Esophagus squamous epithelium (tissue), 5 donors: Measurements from ENCODE around the gene LILRA5. TPM values are rescaled to one million over a fixed set of nuclear protein-coding genes. Genes with fewer than 3 reads are reported as not detected.
"Not testable (repeated sequence)": the region's sequence is repeated elsewhere in the genome, so short reads cannot be mapped to it uniquely, and the experiment has no call there.

Experiments
- DNase-seq: peaks from one replicate; lab custom pipeline; 2025; lab: John Stamatoyannopoulos, UW
- H3K27ac ChIP-seq, 4 donors: fragments of 200-600 bp; sonication (generic); one replicate each; pipeline ENCODE4 v1.5.1; 2016 to 2019; ENCODE audit warnings: mild to moderate bottlenecking in 1 of 4
- H3K27me3 ChIP-seq, 4 donors: fragments of 200-600 bp; sonication (generic); 1 replicate in 3 of 4; 2 replicates in 1 of 4; pipeline versions ENCODE4 v1.5.1 to v1.6.0; 2017 to 2021; ENCODE audit warnings: antibody characterized with exemption in 1 of 4
- H3K36me3 ChIP-seq, 3 donors: fragments of 200-600 bp; sonication (generic); one replicate each; pipeline ENCODE4 v1.5.1; 2016 to 2019
- H3K4me1 ChIP-seq, 3 donors: fragments of 200-600 bp; sonication (generic); one replicate each; pipeline ENCODE4 v1.5.1; 2017 to 2019
- H3K4me3 ChIP-seq, 4 donors: fragments of 200-600 bp; sonication (generic); 1 replicate in 3 of 4; 2 replicates in 1 of 4; pipeline ENCODE4 v1.5.1; 2016 to 2019; ENCODE audit warnings: mild to moderate bottlenecking in 2 of 4, moderate library complexity in 1 of 4
- H3K9me3 ChIP-seq, 3 donors: fragments of 200-600 bp; sonication (generic); one replicate each; pipeline ENCODE4 v1.5.1; 2016 to 2019
- CTCF ChIP-seq, 6 experiments: fragments of 450-650 bp in 4 of 6; fragments of 200-600 bp in 2 of 6; sonication (generic) in 2 of 6; IDR thresholded peaks; one replicate each; pipeline ENCODE4 v1.5.1; 2016 to 2019; ENCODE audit warnings: antibody characterized with exemption in 6 of 6, mild to moderate bottlenecking in 4 of 6, moderate library complexity in 4 of 6
- POLR2A ChIP-seq, 4 donors: fragments of 450-650 bp; IDR thresholded peaks; one replicate each; pipeline ENCODE4 v1.6.1; 2017; ENCODE audit warnings: antibody characterized with exemption in 4 of 4, mild to moderate bottlenecking in 4 of 4, moderate library complexity in 3 of 4
- WGBS, 2 donors: methylation state at CpG; one replicate each; pipeline ENCODE4 v1.1.5; 2018; 5-methylcytosine and 5-hydroxymethylcytosine counted together
- intact Hi-C: fragments of 100-400 bp; cut with DNase I; formaldehyde crosslinking; loops from one replicate; pipeline ENCODE4 v1.15.0; 2022
- total RNA-seq, 4 donors: library from RNA; depleted of rRNA; stranded (reverse); fragments of >200 nt; gene quantifications; one replicate each; pipeline ENCODE4 v1.1.0, GENCODE V29; 2016
- donor health status: DM: yes; HTN: yes; CAD: no.

Gene LILRA5
- total RNA-seq, 4 donors from 2014 or later, result 0.38 to 1.4 (median 0.70) TPM; not detected in 1

DNA sequence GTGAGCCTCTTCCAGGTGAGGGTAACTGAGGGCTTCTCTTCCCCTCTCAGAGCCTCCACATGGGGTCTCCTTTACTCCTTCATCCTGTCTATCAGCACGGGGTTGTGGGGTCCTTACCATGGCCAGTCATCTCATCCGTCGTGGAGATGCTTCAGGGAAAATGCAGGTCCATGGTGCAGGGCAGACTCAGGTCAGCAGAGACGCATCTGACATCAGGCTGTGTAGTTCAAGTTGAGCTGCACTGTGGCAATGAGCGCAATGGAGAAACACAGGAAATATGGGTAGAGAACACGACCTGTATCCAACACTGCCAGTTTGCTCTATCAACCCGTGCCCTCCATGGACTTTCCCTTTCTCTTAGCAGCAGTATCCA is 13.9 kb downstream of the LILRA5 start:
- no peak for TF ChIP-seq POLR2A (IDR thresholded peaks at IDR 0.05)
- TF ChIP-seq CTCF (IDR thresholded peaks at IDR 0.05), result no peak
- WGBS, 2 donors, result 46 to 56% methylated on average over 2 to 7 of the region's 7 CpGs
- H3K27ac ChIP-seq, result no peak overlapping the region
- no peak for DNase-seq
- peaks cover 0 to 32% (median 0%) of the 10 kb centered on the region in 4 donors for H3K27me3 ChIP-seq
- no peaks in the 10 kb centered on the region for H3K4me1 ChIP-seq
- H3K36me3 ChIP-seq, result no peaks in the 10 kb centered on the region
- H3K9me3 ChIP-seq, result no peaks in the 10 kb centered on the region
- intact Hi-C loops, result no loop called here
- H3K4me3 ChIP-seq, result no peak overlapping the region

DNA sequence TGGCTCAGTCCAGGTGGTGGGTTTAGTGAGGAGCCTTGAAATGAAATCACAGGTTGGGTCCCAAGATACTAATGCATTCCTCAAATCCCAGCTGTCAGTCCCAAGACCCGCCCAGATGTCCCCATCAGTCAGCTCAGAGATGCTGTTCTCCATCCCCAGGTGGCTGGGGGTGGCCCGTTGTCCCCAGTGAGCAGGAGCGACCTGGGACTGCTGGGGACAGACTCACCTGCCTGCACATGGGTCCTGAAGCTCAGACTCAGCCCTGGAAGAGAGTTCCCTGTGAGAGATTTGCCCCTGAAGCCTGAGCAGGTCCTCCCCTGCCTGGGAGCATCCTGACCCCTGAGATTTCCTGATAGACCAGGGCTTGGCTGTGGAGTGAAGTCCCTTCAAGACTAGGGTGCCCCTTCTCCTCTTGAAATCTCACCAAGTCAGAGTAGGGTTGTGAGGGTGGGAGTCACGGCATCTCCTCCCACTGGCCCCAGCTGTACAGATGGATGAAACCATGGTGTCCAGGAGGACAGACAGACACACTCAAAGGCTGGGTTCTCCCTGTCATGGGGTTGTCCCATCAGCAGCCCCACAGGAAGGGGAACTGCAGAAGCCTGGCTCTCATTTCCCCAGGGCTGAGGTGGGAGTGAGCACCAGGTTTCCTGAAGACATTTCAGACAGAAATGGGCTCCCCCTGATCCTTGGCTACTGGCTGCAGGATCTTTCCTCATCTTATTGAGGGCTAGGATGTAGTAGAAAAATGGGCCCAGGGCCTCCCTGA is 14.4 kb downstream of the LILRA5 start:
- Histone ChIP-seq H3K36me3 (no peaks in the 10 kb centered on the region), H3K27me3 (peaks cover 0 to 37% (median 0%) of the 10 kb centered on the region in 4 donors), H3K4me3 (no peak overlapping the region), H3K9me3 (no peaks in the 10 kb centered on the region), H3K27ac (no peak overlapping the region), H3K4me1 (no peaks in the 10 kb centered on the region)
- 83% methylated on average over 1 of the region's 4 CpGs; no CpG with 5 or more reads in 1 of the 2 donors for WGBS, 2 donors
- DNase-seq, result no peak
- intact Hi-C loops, result no loop called here
- TF ChIP-seq POLR2A (IDR thresholded peaks at IDR 0.05) (no peak), CTCF (IDR thresholded peaks at IDR 0.05) (no peak)

- intact Hi-C loops, result no loop called here
- no peak overlapping the region for H3K27ac ChIP-seq
- 14 to 29% methylated on average over 3 to 7 of the region's 7 CpGs for WGBS, 2 donors
- no peaks in the 10 kb centered on the region for H3K36me3 ChIP-seq
- TF ChIP-seq CTCF (IDR thresholded peaks at IDR 0.05), result no peak
- TF ChIP-seq POLR2A (IDR thresholded peaks at IDR 0.05), result no peak
- no peak for DNase-seq
- H3K27me3 ChIP-seq, result peaks cover 0 to 37% (median 0%) of the 10 kb centered on the region in 4 donors
- H3K9me3 ChIP-seq, result no peaks in the 10 kb centered on the region
- H3K4me3 ChIP-seq, result no peak overlapping the region
- no peaks in the 10 kb centered on the region for H3K4me1 ChIP-seq
Measured at GRCh38 chr19:54297759-54298305, 15.1 kb downstream of the LILRA5 start.

- no peak overlapping the region for H3K4me3 ChIP-seq
- no peak overlapping the region for H3K27ac ChIP-seq
- no peaks in the 10 kb centered on the region for H3K9me3 ChIP-seq
- H3K4me1 ChIP-seq, result no peaks in the 10 kb centered on the region
- H3K36me3 ChIP-seq, result no peaks in the 10 kb centered on the region
- intact Hi-C loops, result no loop called here
- 83 to 87% methylated on average over 3 to 6 of the region's 6 CpGs for WGBS, 2 donors
- H3K27me3 ChIP-seq, result peaks cover 0 to 37% (median 0%) of the 10 kb centered on the region in 4 donors
- no peak for TF ChIP-seq POLR2A (IDR thresholded peaks at IDR 0.05)
- no peak for TF ChIP-seq CTCF (IDR thresholded peaks at IDR 0.05)
- no peak for DNase-seq
Measured at GRCh38 chr19:54294539-54294938, 18.4 kb downstream of the LILRA5 start.

DNA sequence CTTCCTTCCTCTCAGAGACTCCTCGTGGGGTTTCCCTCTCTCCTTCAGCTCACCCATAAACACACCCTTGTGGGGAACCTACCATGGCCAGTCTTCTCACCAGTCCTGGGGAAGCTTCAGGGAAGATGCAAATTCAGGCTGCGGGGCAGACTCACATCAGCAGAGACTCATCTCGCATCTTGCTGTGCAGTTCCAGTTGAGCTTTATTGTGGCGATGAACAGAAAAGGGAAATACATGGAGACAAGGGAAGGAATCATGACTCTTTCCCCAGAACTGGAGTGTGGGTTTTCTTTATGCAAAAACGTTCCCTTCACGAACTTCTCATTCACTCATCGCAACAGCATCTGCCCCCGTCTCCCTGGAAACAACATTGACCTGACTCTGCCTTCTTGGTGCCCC is 23.8 kb downstream of the LILRA5 start:
- DNase-seq, H3K27ac ChIP-seq, intact Hi-C loops, H3K27me3 ChIP-seq, H3K9me3 ChIP-seq, H3K4me1 ChIP-seq, H3K36me3 ChIP-seq, H3K4me3 ChIP-seq: not testable (repeated sequence)
- WGBS, 2 donors, result 58 to 80% methylated on average over 4 to 8 of the region's 8 CpGs
